Memory B cell (primary cell): ENCODE data around the gene SEPHS2.
"Not testable (repeated sequence)": the region's sequence is repeated elsewhere in the genome, so short reads cannot be mapped to it uniquely, and the experiment has no call there.

Source experiments
- ATAC-seq: fragments of 150-1000 bp; cut with Tn5 transposase; 2 replicates; pipeline ENCODE4 v1.10.0; 2021; ENCODE audit warnings: low read depth, mild to moderate bottlenecking, moderate library complexity
- DNase-seq, 2 donors: peaks; one replicate each; pipeline ENCODE4 v3.0.0; 2022; ENCODE audit warnings: low spot score in 2 of 2
- H3K27ac Mint-ChIP-seq: one replicate; pipeline ENCODE4 v1.8.0; 2022; ENCODE audit warnings: mild to moderate bottlenecking, moderate library complexity, mixed read lengths
- H3K27me3 Mint-ChIP-seq: one replicate; pipeline ENCODE4 v1.8.0; 2022; ENCODE audit warnings: mixed read lengths
- H3K36me3 Mint-ChIP-seq: one replicate; pipeline ENCODE4 v1.8.0; 2022; ENCODE audit warnings: mild to moderate bottlenecking, mixed read lengths
- H3K4me1 Mint-ChIP-seq: one replicate; pipeline ENCODE4 v1.8.0; 2022; ENCODE audit warnings: mixed read lengths
- H3K4me3 Mint-ChIP-seq: one replicate; pipeline ENCODE4 v1.8.0; 2022; ENCODE audit warnings: mild to moderate bottlenecking, moderate library complexity, mixed read lengths
- H3K9me3 Mint-ChIP-seq: one replicate; pipeline ENCODE4 v1.8.0; 2022; ENCODE audit warnings: mixed read lengths

The SEPHS2 gene

GRCh38 chr16:30445408-30446202 is at the start of gene SEPHS2:
Gene SEPHS2, minus strand, starts transcription at chr16:30445874. Its CDS starts 147 bp downstream, at chr16:30445727.
- peak; percentile 93 for ATAC-seq
- peaks cover 26% of the 10 kb centered on the region for H3K4me1 Mint-ChIP-seq
- H3K9me3 Mint-ChIP-seq: no peaks in the 10 kb centered on the region

DNA sequence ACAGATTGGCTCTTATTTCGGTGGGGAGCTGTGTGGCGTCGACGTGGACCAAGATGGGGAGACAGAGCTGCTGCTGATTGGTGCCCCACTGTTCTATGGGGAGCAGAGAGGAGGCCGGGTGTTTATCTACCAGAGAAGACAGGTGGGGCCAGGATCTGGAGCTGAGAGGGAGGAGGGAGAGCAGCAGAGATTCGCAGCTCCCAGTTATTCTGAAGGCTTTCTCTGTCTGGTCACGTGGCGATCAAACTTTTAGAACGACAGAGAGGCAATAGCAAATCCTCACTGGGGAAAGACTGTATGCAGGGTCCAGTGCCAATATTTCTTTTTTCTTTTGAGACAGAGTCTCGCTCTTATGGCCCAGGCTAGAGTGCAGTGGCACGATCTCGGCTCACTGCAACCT is 49.0 kb upstream of the SEPHS2 start:
- no peak for ATAC-seq
- peaks cover 3% of the 10 kb centered on the region for H3K4me1 Mint-ChIP-seq
- H3K4me3 Mint-ChIP-seq: no peak overlapping the region
- DNase-seq: no peak
- H3K36me3 Mint-ChIP-seq: peaks cover 31% of the 10 kb centered on the region
- H3K27me3 Mint-ChIP-seq: no peaks in the 10 kb centered on the region
- no peaks in the 10 kb centered on the region for H3K9me3 Mint-ChIP-seq
- peak overlapping the region; percentile 45 for H3K27ac Mint-ChIP-seq

More at GRCh38 chr16:30445408-30446202, at the start of gene SEPHS2:
- Mint-ChIP-seq H3K27me3 (no peaks in the 10 kb centered on the region), H3K27ac (peak within 1 kb of the TSS; percentile 92), H3K36me3 (peaks cover 10% of the 10 kb centered on the region), H3K4me3 (peak within 1 kb of the TSS; percentile 93)
- DNase-seq: peak; percentile 89 to 93

GRCh38 chr16:30493941-30494488 is 48.3 kb upstream of the SEPHS2 start:
- ATAC-seq: no peak
- Mint-ChIP-seq H3K4me3 (no peak overlapping the region), H3K27ac (no peak overlapping the region), H3K9me3 (no peaks in the 10 kb centered on the region), H3K36me3 (peaks cover 30% of the 10 kb centered on the region), H3K27me3 (no peaks in the 10 kb centered on the region), H3K4me1 (peaks cover 3% of the 10 kb centered on the region)
- no peak for DNase-seq

DNA sequence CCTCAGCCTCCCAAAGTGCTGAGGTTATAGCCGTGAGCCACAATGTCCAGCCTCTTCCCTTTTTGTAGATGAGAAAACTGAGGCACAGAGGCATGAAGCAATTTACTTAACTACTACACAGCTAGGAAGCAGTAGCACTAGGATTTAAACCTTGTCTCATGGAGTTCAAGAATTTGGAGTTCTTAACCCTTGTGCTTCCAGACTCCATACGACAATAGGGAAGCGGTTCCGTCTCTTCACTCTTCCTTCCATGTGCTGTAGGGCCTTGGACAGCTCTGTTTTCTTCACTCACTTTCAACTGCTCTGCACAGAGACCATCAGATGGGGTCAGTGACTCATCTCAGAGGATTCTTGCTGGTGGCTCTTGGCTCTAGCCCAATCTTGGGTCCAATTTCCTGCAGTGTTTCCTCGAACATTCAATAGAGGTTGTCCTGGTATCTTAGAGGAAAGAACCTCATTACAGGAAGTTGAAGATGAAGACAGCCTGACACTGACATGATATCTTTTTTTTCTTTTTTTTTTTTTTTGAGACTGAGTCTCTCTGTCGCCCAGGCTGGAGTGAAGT is 46.2 kb upstream of the SEPHS2 start:
- Mint-ChIP-seq H3K36me3 (peaks cover 35% of the 10 kb centered on the region), H3K27me3 (no peaks in the 10 kb centered on the region), H3K27ac (no peak overlapping the region), H3K9me3 (no peaks in the 10 kb centered on the region), H3K4me1 (peaks cover 3% of the 10 kb centered on the region), H3K4me3 (no peak overlapping the region)
- DNase-seq: no peak
- ATAC-seq: no peak

GRCh38 chr16:30491229-30491628 is 45.6 kb upstream of the SEPHS2 start:
- DNase-seq (no peak), ATAC-seq (no peak)
- Mint-ChIP-seq H3K36me3 (peaks cover 36% of the 10 kb centered on the region), H3K27ac (no peak overlapping the region), H3K9me3 (no peaks in the 10 kb centered on the region), H3K27me3 (no peaks in the 10 kb centered on the region), H3K4me1 (peaks cover 3% of the 10 kb centered on the region), H3K4me3 (no peak overlapping the region)

DNA sequence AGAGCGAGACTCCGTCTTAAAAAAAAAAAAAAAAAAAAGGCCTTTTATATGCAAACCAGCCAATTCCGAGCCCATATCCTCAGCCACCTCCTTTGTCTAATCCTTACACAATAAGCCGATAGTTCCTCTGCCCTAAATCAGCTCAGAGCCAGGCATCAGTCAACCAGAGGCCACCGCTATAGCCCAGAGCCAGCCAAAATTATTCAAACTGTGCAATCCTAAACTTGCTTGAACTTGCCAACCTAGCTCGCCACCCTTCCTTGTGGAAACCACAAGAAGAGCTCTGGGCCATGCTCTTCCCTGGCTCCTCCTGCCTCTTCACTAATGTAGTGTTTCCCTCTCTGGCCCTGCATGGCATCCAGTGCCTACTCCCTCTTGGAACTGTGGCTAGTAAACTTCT is 44.5 kb upstream of the SEPHS2 start:
- Mint-ChIP-seq H3K9me3 (no peaks in the 10 kb centered on the region), H3K4me3 (no peak overlapping the region), H3K27me3 (no peaks in the 10 kb centered on the region), H3K36me3 (peaks cover 37% of the 10 kb centered on the region), H3K4me1 (peaks cover 3% of the 10 kb centered on the region), H3K27ac (peak overlapping the region; percentile 14)
- ATAC-seq (no peak), DNase-seq (no peak)

- Mint-ChIP-seq H3K27me3 (no peaks in the 10 kb centered on the region), H3K4me3 (no peak overlapping the region), H3K36me3 (peaks cover 34% of the 10 kb centered on the region), H3K9me3 (no peaks in the 10 kb centered on the region), H3K4me1 (peaks cover 3% of the 10 kb centered on the region), H3K27ac (peak overlapping the region; percentile 60)
- DNase-seq (no peak), ATAC-seq (no peak)
Measured at GRCh38 chr16:30488764-30489605, 43.3 kb upstream of the SEPHS2 start.

DNA sequence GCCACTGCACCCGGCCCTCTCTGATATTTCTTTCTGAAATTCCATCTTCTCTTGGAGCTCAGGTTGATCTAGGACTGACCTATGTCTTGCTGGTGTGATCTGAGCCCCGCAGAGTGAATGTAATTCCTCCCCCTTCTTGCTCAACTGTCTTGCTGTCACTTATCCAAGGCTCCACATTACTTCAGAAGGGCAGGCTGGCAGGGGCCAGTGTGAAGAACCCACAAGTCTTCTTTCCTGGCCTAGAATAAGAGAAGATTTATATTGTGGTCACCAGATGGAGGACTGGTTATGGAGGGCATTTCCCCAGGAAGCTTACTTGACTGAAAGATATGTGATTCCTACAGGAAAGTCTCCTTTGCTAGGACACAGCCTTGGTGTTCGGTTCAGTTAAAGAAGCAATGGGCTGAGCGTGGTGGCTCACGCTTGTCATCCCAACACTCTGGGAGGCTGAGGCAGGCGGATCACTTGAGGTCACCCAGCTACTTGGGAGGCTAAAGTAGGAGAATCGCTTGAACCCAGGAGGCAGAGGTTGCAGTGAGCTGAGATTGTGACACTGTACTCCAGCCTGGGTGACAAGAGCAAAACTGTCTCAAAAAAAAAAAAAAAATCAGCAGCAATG is 40.3 kb upstream of the SEPHS2 start:
- H3K27ac Mint-ChIP-seq: no peak overlapping the region
- DNase-seq: no peak
- peaks cover 42% of the 10 kb centered on the region for H3K36me3 Mint-ChIP-seq
- no peak overlapping the region for H3K4me3 Mint-ChIP-seq
- H3K9me3 Mint-ChIP-seq: no peaks in the 10 kb centered on the region
- no peak for ATAC-seq
- H3K4me1 Mint-ChIP-seq: peaks cover 5% of the 10 kb centered on the region
- no peaks in the 10 kb centered on the region for H3K27me3 Mint-ChIP-seq

DNA sequence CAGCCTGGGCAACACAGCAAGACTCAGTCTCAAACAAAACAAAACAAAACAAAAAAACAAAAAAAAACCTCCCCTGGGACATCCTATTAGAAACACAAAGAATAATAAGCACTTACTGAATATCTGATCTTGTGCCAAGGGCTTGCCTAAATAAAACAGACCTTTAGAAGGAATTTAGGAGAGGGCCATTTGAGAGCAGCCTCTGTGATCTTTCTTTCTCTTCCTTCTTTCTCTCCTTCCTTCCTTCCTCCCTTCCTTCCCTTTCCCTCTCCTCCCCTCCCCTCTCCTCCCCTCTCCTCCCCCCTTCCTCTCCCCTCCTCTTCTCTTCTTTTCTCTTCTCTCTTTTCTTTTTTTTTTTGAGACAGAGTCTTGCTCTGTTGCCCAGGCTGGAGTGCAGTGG is 39.2 kb upstream of the SEPHS2 start:
- Mint-ChIP-seq H3K4me3 (no peak overlapping the region), H3K4me1 (peaks cover 2% of the 10 kb centered on the region), H3K36me3 (peaks cover 44% of the 10 kb centered on the region)

GRCh38 chr16:30482366-30482765 is 36.7 kb upstream of the SEPHS2 start:
- no peak overlapping the region for H3K4me3 Mint-ChIP-seq
- H3K27me3 Mint-ChIP-seq: no peaks in the 10 kb centered on the region
- ATAC-seq: peak; percentile 39
- H3K36me3 Mint-ChIP-seq: peaks cover 42% of the 10 kb centered on the region
- peaks cover 16% of the 10 kb centered on the region for H3K4me1 Mint-ChIP-seq
- H3K27ac Mint-ChIP-seq: no peak overlapping the region
- no peak for DNase-seq
- no peaks in the 10 kb centered on the region for H3K9me3 Mint-ChIP-seq

More for the DNA sequence above, 39.2 kb upstream of the SEPHS2 start:
- Mint-ChIP-seq H3K27ac (no peak overlapping the region), H3K9me3 (no peaks in the 10 kb centered on the region), H3K27me3 (no peaks in the 10 kb centered on the region)
- no peak for DNase-seq
- ATAC-seq: no peak

DNA sequence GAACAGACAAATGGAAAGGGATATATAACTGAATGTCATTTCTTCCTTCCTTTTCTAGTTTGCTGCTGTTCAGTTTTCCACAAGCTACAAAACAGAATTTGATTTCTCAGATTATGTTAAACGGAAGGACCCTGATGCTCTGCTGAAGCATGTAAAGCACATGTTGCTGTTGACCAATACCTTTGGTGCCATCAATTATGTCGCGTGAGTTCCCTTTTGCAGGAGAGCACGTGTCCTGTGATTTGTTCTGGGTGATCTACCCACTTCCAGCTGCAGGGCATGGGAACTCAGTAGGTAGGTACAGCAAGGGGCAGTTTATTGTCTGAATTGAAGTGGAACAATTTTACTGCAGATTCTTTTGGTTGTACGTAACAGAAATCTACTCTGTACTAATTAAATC is 35.7 kb upstream of the SEPHS2 start:
- no peak overlapping the region for H3K27ac Mint-ChIP-seq
- H3K4me1 Mint-ChIP-seq: peaks cover 18% of the 10 kb centered on the region

DNA sequence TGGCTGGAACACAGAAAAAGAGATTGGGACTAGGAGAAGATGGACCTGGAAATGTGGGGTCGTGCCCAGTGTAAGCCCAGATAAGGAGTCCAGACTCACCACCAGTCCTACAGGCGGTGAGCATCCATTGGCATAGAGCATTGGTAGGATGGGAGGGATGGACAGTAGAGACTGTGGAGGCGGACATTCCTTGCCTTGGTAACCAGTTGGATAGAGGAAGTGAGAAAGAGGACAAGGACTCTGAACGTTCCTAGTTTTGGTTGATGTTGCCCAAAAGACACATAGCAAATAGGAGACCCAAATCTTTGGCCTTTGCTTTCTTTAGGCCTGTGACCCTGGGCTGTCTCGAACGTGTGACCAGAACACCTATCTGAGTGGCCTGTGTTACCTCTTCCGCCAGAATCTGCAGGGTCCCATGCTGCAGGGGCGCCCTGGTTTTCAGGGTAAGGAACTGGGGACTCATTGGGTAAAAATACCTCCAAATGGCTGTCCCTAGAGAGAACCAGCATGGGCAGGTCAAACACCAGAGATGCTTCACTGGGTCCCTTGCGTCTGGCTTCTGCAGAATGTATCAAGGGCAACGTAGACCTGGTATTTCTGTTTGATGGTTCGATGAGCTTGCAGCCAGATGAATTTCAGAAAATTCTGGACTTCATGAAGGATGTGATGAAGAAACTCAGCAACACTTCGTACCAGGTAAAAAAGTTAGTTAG is 33.2 kb upstream of the SEPHS2 start:
- DNase-seq (no peak), ATAC-seq (no peak)
- no peaks in the 10 kb centered on the region for H3K27me3 Mint-ChIP-seq
- H3K27ac Mint-ChIP-seq: peak overlapping the region; percentile 62
- peak overlapping the region; percentile 28 for H3K4me3 Mint-ChIP-seq
- H3K9me3 Mint-ChIP-seq: no peaks in the 10 kb centered on the region
- peaks cover 37% of the 10 kb centered on the region for H3K36me3 Mint-ChIP-seq
- peaks cover 23% of the 10 kb centered on the region for H3K4me1 Mint-ChIP-seq

More for the DNA sequence above, 35.7 kb upstream of the SEPHS2 start:
- DNase-seq: no peak
- no peak for ATAC-seq
- Mint-ChIP-seq H3K27me3 (no peaks in the 10 kb centered on the region), H3K9me3 (no peaks in the 10 kb centered on the region), H3K4me3 (no peak overlapping the region), H3K36me3 (peaks cover 45% of the 10 kb centered on the region)

GRCh38 chr16:30477773-30478172 is 32.1 kb upstream of the SEPHS2 start:
- not testable (repeated sequence) for DNase-seq, H3K9me3 Mint-ChIP-seq, ATAC-seq, H3K27me3 Mint-ChIP-seq
- Mint-ChIP-seq H3K4me1 (peaks cover 33% of the 10 kb centered on the region), H3K27ac (peak overlapping the region; percentile 84), H3K36me3 (peaks cover 32% of the 10 kb centered on the region), H3K4me3 (peak overlapping the region; percentile 60)
